Suprapubic skin (tissue), 4 donors: Measurements from ENCODE around the gene ACSS1. TPM values are rescaled to one million over a fixed set of nuclear protein-coding genes. Genes with fewer than 3 reads are reported as not detected.

ENCODE experiments used
- DNase-seq, 2 donors: peaks; one replicate each; pipeline ENCODE4 v3.0.0-alpha.2; 2019; ENCODE audit warnings: low spot score in 2 of 2
- H3K27ac ChIP-seq: fragments of 200-600 bp; sonication (generic); one replicate; pipeline ENCODE4 v1.5.1; 2019
- H3K27me3 ChIP-seq: fragments of 200-600 bp; sonication (generic); one replicate; pipeline ENCODE4 v1.5.1; 2019
- H3K36me3 ChIP-seq: fragments of 200-600 bp; sonication (generic); one replicate; pipeline ENCODE4 v1.5.1; 2019
- H3K4me1 ChIP-seq: fragments of 200-600 bp; sonication (generic); one replicate; pipeline ENCODE4 v1.5.1; 2019
- H3K4me3 ChIP-seq: fragments of 200-600 bp; sonication (generic); one replicate; pipeline ENCODE4 v1.5.1; 2019; ENCODE audit warnings: mild to moderate bottlenecking
- H3K9me3 ChIP-seq: fragments of 200-600 bp; sonication (generic); one replicate; pipeline ENCODE4 v1.5.1; 2019
- CTCF ChIP-seq, 2 donors: fragments of 200-600 bp in 1 of 2; fragments of 450-650 bp in 1 of 2; sonication (generic) in 1 of 2; IDR thresholded peaks; one replicate each; pipeline ENCODE4 v1.5.1; 2016 to 2019; ENCODE audit warnings: antibody characterized with exemption in 2 of 2, mild to moderate bottlenecking in 1 of 2, moderate library complexity in 1 of 2
- EP300 ChIP-seq: sonication (generic); formaldehyde crosslinking; IDR thresholded peaks from one replicate; pipeline ENCODE4 v1.6.1; 2017; ENCODE audit warnings: antibody characterized with exemption
- POLR2A ChIP-seq, 2 donors: fragments of 450-650 bp; IDR thresholded peaks; one replicate each; pipeline ENCODE4 v1.6.1; 2017; ENCODE audit warnings: antibody characterized with exemption in 2 of 2, mild to moderate bottlenecking in 2 of 2, moderate library complexity in 2 of 2
- POLR2AphosphoS5 ChIP-seq, 3 donors: sonication (generic); formaldehyde crosslinking; IDR thresholded peaks; one replicate each; pipeline ENCODE4 v1.6.1; 2017; ENCODE audit warnings: antibody characterized with exemption in 3 of 3
- WGBS: methylation state at CpG from one replicate; pipeline ENCODE4 v1.1.5; 2018; 5-methylcytosine and 5-hydroxymethylcytosine counted together
- total RNA-seq, 4 donors: library from RNA; depleted of rRNA; stranded (reverse); fragments of >200 nt; gene quantifications; one replicate each; pipeline ENCODE4 v1.1.0, GENCODE V29; 2016

Gene ACSS1
- total RNA-seq, 4 donors from 2014 or later: 29.0 to 80.0 (median 47.6) TPM

GRCh38 chr20:25030007-25030648 lies 27.8 kb downstream of the ACSS1 start:
- H3K27ac ChIP-seq: no peak overlapping the region
- no peaks in the 10 kb centered on the region for H3K9me3 ChIP-seq
- H3K4me3 ChIP-seq: no peak overlapping the region
- H3K36me3 ChIP-seq: peaks cover 7% of the 10 kb centered on the region
- H3K27me3 ChIP-seq: no peaks in the 10 kb centered on the region
- 92% methylated on average over 5 of the region's 5 CpGs for WGBS
- H3K4me1 ChIP-seq: peaks cover 27% of the 10 kb centered on the region
- no peak for TF ChIP-seq EP300
- TF ChIP-seq CTCF (IDR thresholded peaks at IDR 0.05): no peak
- DNase-seq: no peak

GRCh38 chr20:25025986-25026605 lies 31.8 kb downstream of the ACSS1 start:
- peak in 1 of 2 donors; percentile 50 for DNase-seq
- 96% methylated on average over 2 of the region's 4 CpGs for WGBS

GRCh38 chr20:25025091-25025861 lies 32.7 kb downstream of the ACSS1 start:
- Histone ChIP-seq H3K27me3 (no peaks in the 10 kb centered on the region), H3K4me1 (peaks cover 28% of the 10 kb centered on the region), H3K9me3 (no peaks in the 10 kb centered on the region), H3K4me3 (no peak overlapping the region), H3K36me3 (peaks cover 21% of the 10 kb centered on the region), H3K27ac (no peak overlapping the region)
- peak; percentile 19 to 23 for DNase-seq
- TF ChIP-seq EP300: no peak
- TF ChIP-seq CTCF (IDR thresholded peaks at IDR 0.05): no peak
- TF ChIP-seq POLR2AphosphoS5 (IDR thresholded peaks at IDR 0.05): no peak
- TF ChIP-seq POLR2A (IDR thresholded peaks at IDR 0.05): no peak
- WGBS: 93% methylated on average over 14 of the region's 14 CpGs

More at GRCh38 chr20:25025986-25026605, 31.8 kb downstream of the ACSS1 start:
- TF ChIP-seq POLR2A (IDR thresholded peaks at IDR 0.05) (no peak), EP300 (no peak), CTCF (IDR thresholded peaks at IDR 0.05) (no peak), POLR2AphosphoS5 (IDR thresholded peaks at IDR 0.05) (no peak)
- Histone ChIP-seq H3K4me1 (peaks cover 23% of the 10 kb centered on the region), H3K36me3 (peaks cover 15% of the 10 kb centered on the region), H3K27ac (no peak overlapping the region), H3K27me3 (no peaks in the 10 kb centered on the region), H3K9me3 (no peaks in the 10 kb centered on the region), H3K4me3 (no peak overlapping the region)

- H3K36me3 ChIP-seq: peaks cover 13% of the 10 kb centered on the region
- TF ChIP-seq POLR2A (IDR thresholded peaks at IDR 0.05) (no peak), EP300 (no peak), CTCF (IDR thresholded peaks at IDR 0.05) (no peak), POLR2AphosphoS5 (IDR thresholded peaks at IDR 0.05) (no peak)
- WGBS: 90% methylated on average over 2 of the region's 4 CpGs
- peaks cover 39% of the 10 kb centered on the region for H3K4me1 ChIP-seq
- H3K4me3 ChIP-seq: no peak overlapping the region
- H3K27me3 ChIP-seq: no peaks in the 10 kb centered on the region
- peak in 1 of 2 donors; percentile 61 for DNase-seq
- no peak overlapping the region for H3K27ac ChIP-seq
- no peaks in the 10 kb centered on the region for H3K9me3 ChIP-seq
These were observed 33.8 kb downstream of the ACSS1 start for GRCh38 chr20:25024171-25024570.

- WGBS: 81% methylated on average over 7 of the region's 10 CpGs
- peaks cover 14% of the 10 kb centered on the region for H3K36me3 ChIP-seq
- DNase-seq: peak; percentile 40 to 68
- no peak for TF ChIP-seq CTCF (IDR thresholded peaks at IDR 0.05)
- H3K4me1 ChIP-seq: peaks cover 47% of the 10 kb centered on the region
- no peaks in the 10 kb centered on the region for H3K27me3 ChIP-seq
- no peak overlapping the region for H3K27ac ChIP-seq
- no peaks in the 10 kb centered on the region for H3K9me3 ChIP-seq
- no peak overlapping the region for H3K4me3 ChIP-seq
These were observed 34.6 kb downstream of the ACSS1 start for GRCh38 chr20:25023356-25023755.
